Panc1 (cell line): Measurements from ENCODE around the gene RFX6. TPM values are rescaled to one million over a fixed set of nuclear protein-coding genes. Genes with fewer than 3 reads are reported as not detected.

ENCODE experiments used
- ATAC-seq: fragments of 200-7000 bp; cut with Tn5 transposase; 2 replicates; pipeline ENCODE4 v1.9.1; 2020; ENCODE audit warnings: mild to moderate bottlenecking, moderate library complexity
- BruUV-seq: library from RNA; stranded (reverse); fragments of 400-500 nt; replicated peaks from 2 replicates; lab custom pipeline; 2021; lab: Mats Ljungman, UMichigan
- CTCF ChIA-PET: fragments of 300-600 bp; sonication (Branson Sonifier 250); formaldehyde crosslinking; loops from one replicate; lab custom pipeline; 2022; ENCODE audit warnings: antibody characterized with exemption; lab: Charles Lee
- POLR2A ChIA-PET: fragments of 300-600 bp; sonication (Branson Sonifier 250); formaldehyde crosslinking; loops from one replicate; lab custom pipeline; 2022; ENCODE audit warnings: antibody characterized with exemption; lab: Charles Lee
- DNase-seq: peaks from one replicate; pipeline ENCODE4 v3.0.0-alpha.2; 2010; ENCODE audit warnings: low read depth, low spot score
- H3K27ac ChIP-seq: 2 replicates; pipeline ENCODE4 v1.5.1; 2011; ENCODE audit warnings: mild to moderate bottlenecking, low read length, inconsistent platforms
- H3K27me3 ChIP-seq: fragments of 200-500 bp; sonication (Bioruptor generic); 2 replicates; pipeline ENCODE4 v1.6.0; 2014; ENCODE audit warnings: low read length, inconsistent platforms; ENCODE audit not compliant: control insufficient read depth, insufficient read depth
- H3K36me3 ChIP-seq: fragments of 200-500 bp; sonication (Bioruptor generic); 2 replicates; pipeline ENCODE4 v1.5.1; 2014; ENCODE audit warnings: inconsistent platforms, mild to moderate bottlenecking, low read length, moderate library complexity; ENCODE audit not compliant: control insufficient read depth, insufficient read depth
- H3K4me1 ChIP-seq: 2 replicates; pipeline ENCODE4 v1.5.1; 2011; ENCODE audit warnings: inconsistent platforms, mild to moderate bottlenecking, low read length, moderate library complexity; ENCODE audit not compliant: control insufficient read depth, insufficient read depth
- H3K4me3 ChIP-seq, 2 experiments: 2 replicates each; pipeline ENCODE4 v1.5.1; 2011 to 2012; ENCODE audit warnings: low read depth in 2 of 2, low read length in 2 of 2, mild to moderate bottlenecking in 2 of 2, inconsistent platforms in 1 of 2, moderate library complexity in 1 of 2
- H3K9me3 ChIP-seq: fragments of 200-500 bp; sonication (Bioruptor generic); 2 replicates; pipeline ENCODE4 v1.5.1; 2014; ENCODE audit warnings: low read depth, mild to moderate bottlenecking, inconsistent platforms, low read length, moderate library complexity; ENCODE audit not compliant: control insufficient read depth, insufficient read depth
- POLR2AphosphoS5 ChIP-seq: IDR thresholded peaks from 2 replicates; pipeline ENCODE4 v1.6.1; 2012; ENCODE audit warnings: mild to moderate bottlenecking, low read depth, low read length, moderate library complexity
- SIN3A ChIP-seq: IDR thresholded peaks from 2 replicates; pipeline ENCODE4 v1.6.1; 2012; ENCODE audit warnings: low read depth, mild to moderate bottlenecking, low read length, moderate library complexity, borderline replicate concordance; ENCODE audit not compliant: insufficient read depth
- TCF7L2 ChIP-seq: IDR thresholded peaks from 2 replicates; pipeline ENCODE4 v1.6.1; 2011; ENCODE audit warnings: mild to moderate bottlenecking, low read depth, low read length, inconsistent platforms
- in situ Hi-C: cut with HindIII; loops from 2 replicates; pipeline ENCODE4 v1.10.0; 2016; ENCODE audit warnings: low sequenced_read_pairs, low pct_unique_long_range_greater_than_20kb
- intact Hi-C: fragments of 100-400 bp; cut with micrococcal nuclease; formaldehyde crosslinking; loops from one replicate; pipeline ENCODE4 v1.10.0; 2022; ENCODE audit not compliant: unreplicated experiment
- total RNA-seq: library from RNA; stranded (reverse); gene quantifications from one replicate; pipeline ENCODE4 v1.2.1, GENCODE V29; 2021; ENCODE audit not compliant: unreplicated experiment
- TF ChIP-seq, protein P1 (sequence below): fragments of 450-650 bp; IDR thresholded peaks from 2 replicates; pipeline ENCODE4 v1.5.1; 2017; ENCODE audit warnings: mild to moderate bottlenecking
- TF ChIP-seq, protein P2 (sequence below), 2 experiments: IDR thresholded peaks; 2 replicates each; pipeline ENCODE4 v1.6.1; 2011 to 2012; ENCODE audit warnings: low read depth in 2 of 2, control low read depth in 1 of 2, low read length in 1 of 2, mild to moderate bottlenecking in 1 of 2, moderate library complexity in 1 of 2; ENCODE audit not compliant: insufficient read depth in 1 of 2

The RFX6 gene
- total RNA-seq, 1 experiment from 2014 or later = not detected

DNA sequence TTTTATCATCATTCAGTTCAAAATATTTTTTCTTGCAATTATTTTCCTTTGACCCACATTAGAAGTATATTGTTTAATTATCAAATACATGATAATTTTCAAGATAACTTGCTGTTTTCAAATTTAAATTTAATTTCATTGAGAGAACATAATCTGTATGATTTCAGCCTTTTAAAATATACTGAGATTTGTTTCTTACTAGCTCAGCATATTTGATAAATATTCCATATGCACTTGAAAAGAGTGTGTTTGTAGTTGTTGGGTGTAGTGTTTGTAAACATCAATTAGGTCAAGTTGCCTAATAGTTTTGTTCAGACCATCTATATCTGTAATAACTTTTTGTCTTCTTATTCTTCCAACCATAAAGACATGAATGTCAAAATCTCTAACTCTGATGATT is 19.0 kb upstream of the RFX6 start:
- CTCF ChIA-PET = no interaction called here
- Histone ChIP-seq H3K27ac (no peak overlapping the region), H3K36me3 (no peaks in the 10 kb centered on the region), H3K9me3 (peaks cover 12% of the 10 kb centered on the region; the same call in 1 of the 2 replicates), H3K4me1 (no peaks in the 10 kb centered on the region), H3K27me3 (no peaks in the 10 kb centered on the region), H3K4me3 (no peak overlapping the region)
- no peak for TF ChIP-seq TCF7L2
- TF ChIP-seq, protein P1, sequence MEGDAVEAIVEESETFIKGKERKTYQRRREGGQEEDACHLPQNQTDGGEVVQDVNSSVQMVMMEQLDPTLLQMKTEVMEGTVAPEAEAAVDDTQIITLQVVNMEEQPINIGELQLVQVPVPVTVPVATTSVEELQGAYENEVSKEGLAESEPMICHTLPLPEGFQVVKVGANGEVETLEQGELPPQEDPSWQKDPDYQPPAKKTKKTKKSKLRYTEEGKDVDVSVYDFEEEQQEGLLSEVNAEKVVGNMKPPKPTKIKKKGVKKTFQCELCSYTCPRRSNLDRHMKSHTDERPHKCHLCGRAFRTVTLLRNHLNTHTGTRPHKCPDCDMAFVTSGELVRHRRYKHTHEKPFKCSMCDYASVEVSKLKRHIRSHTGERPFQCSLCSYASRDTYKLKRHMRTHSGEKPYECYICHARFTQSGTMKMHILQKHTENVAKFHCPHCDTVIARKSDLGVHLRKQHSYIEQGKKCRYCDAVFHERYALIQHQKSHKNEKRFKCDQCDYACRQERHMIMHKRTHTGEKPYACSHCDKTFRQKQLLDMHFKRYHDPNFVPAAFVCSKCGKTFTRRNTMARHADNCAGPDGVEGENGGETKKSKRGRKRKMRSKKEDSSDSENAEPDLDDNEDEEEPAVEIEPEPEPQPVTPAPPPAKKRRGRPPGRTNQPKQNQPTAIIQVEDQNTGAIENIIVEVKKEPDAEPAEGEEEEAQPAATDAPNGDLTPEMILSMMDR = no peak
- no peak for TF ChIP-seq POLR2AphosphoS5
- TF ChIP-seq SIN3A = no peak
- TF ChIP-seq, protein P2, sequence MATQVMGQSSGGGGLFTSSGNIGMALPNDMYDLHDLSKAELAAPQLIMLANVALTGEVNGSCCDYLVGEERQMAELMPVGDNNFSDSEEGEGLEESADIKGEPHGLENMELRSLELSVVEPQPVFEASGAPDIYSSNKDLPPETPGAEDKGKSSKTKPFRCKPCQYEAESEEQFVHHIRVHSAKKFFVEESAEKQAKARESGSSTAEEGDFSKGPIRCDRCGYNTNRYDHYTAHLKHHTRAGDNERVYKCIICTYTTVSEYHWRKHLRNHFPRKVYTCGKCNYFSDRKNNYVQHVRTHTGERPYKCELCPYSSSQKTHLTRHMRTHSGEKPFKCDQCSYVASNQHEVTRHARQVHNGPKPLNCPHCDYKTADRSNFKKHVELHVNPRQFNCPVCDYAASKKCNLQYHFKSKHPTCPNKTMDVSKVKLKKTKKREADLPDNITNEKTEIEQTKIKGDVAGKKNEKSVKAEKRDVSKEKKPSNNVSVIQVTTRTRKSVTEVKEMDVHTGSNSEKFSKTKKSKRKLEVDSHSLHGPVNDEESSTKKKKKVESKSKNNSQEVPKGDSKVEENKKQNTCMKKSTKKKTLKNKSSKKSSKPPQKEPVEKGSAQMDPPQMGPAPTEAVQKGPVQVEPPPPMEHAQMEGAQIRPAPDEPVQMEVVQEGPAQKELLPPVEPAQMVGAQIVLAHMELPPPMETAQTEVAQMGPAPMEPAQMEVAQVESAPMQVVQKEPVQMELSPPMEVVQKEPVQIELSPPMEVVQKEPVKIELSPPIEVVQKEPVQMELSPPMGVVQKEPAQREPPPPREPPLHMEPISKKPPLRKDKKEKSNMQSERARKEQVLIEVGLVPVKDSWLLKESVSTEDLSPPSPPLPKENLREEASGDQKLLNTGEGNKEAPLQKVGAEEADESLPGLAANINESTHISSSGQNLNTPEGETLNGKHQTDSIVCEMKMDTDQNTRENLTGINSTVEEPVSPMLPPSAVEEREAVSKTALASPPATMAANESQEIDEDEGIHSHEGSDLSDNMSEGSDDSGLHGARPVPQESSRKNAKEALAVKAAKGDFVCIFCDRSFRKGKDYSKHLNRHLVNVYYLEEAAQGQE (IDR thresholded peaks at IDR 0.05; ENCODE audit: insufficient read depth in 1 of 2, low read depth in 2 of 2, low read length in 1 of 2) = no peak
- intact Hi-C loops = no loop called here
- no peak for DNase-seq
- POLR2A ChIA-PET = no interaction called here
- no peak for ATAC-seq
- BruUV-seq = no TSS peak
- in situ Hi-C loops = no loop called here

DNA sequence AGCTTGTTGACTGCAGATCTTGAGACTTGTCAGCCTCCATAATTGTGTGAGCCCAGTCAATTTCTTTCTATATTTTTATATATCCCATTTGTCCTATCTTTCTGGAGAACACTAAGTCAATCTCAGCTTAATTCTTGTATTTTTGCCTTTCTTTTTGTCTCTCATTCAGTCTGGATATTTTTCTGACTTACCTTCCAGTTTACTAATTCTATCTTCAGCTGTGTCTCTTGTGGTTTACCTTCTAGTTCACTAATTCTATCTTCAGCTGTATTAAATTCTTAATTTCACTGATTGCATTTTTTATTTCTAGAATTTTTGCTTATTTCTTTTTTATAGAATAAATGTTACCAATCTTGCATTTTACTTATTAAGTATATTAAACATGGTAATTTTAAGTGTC is 17.8 kb upstream of the RFX6 start:
- no peak for TF ChIP-seq SIN3A
- TF ChIP-seq, protein P2 (IDR thresholded peaks at IDR 0.05; ENCODE audit: insufficient read depth in 1 of 2, low read depth in 2 of 2, low read length in 1 of 2) = no peak
- TF ChIP-seq POLR2AphosphoS5 = no peak
- TF ChIP-seq, protein P1 = no peak
- no peak for TF ChIP-seq TCF7L2
- Histone ChIP-seq H3K27me3 (no peaks in the 10 kb centered on the region), H3K36me3 (no peaks in the 10 kb centered on the region), H3K9me3 (peaks cover 12% of the 10 kb centered on the region; the same call in 1 of the 2 replicates), H3K27ac (no peak overlapping the region), H3K4me1 (no peaks in the 10 kb centered on the region), H3K4me3 (no peak overlapping the region)
- ChIA-PET POLR2A (no interaction called here), CTCF (no interaction called here)
- intact Hi-C loops = no loop called here
- ATAC-seq = no peak
- DNase-seq = no peak
- in situ Hi-C loops = no loop called here
- no TSS peak for BruUV-seq
